SU-DHL-6 (cell line): ENCODE data around the gene PTMS.

Source experiments
- EZH2phosphoT487 ChIP-seq: fragments of 200-600 bp; sonication (generic), shearing (Covaris generic); conservative IDR thresholded peaks from 2 replicates; pipeline ENCODE4 v1.6.1; 2018; ENCODE audit warnings: mild to moderate bottlenecking, antibody characterized with exemption, low read length, moderate library complexity, mixed read lengths
- TF ChIP-seq, protein P1 (sequence below): fragments of 200-600 bp; sonication (generic); IDR thresholded peaks from one replicate; pipeline ENCODE4 v1.5.1; 2017; ENCODE audit warnings: antibody characterized with exemption, mild to moderate bottlenecking, low read length, moderate library complexity; ENCODE audit not compliant: insufficient read depth, poor library complexity, severe bottlenecking

DNA sequence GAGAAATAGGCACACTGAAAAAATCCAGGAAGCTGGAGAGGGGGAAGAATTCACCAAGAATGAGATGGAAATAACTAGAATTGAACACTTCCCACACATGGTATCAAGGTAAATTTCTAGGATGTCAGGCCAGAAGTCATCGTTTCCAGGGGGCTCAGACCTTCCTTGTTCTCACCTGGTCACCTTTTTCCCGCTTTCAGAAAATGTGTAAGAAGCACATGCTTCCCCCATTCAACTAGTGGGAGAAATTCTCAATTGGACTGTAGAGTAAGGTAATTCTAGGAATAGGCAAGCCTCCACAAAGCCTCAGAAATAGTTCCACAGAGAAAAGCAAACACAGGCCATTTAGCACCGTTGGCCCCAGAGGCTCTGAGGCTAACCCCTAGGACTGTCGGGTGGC, 2.8 kb upstream of the PTMS start:
- TF ChIP-seq, protein P1, sequence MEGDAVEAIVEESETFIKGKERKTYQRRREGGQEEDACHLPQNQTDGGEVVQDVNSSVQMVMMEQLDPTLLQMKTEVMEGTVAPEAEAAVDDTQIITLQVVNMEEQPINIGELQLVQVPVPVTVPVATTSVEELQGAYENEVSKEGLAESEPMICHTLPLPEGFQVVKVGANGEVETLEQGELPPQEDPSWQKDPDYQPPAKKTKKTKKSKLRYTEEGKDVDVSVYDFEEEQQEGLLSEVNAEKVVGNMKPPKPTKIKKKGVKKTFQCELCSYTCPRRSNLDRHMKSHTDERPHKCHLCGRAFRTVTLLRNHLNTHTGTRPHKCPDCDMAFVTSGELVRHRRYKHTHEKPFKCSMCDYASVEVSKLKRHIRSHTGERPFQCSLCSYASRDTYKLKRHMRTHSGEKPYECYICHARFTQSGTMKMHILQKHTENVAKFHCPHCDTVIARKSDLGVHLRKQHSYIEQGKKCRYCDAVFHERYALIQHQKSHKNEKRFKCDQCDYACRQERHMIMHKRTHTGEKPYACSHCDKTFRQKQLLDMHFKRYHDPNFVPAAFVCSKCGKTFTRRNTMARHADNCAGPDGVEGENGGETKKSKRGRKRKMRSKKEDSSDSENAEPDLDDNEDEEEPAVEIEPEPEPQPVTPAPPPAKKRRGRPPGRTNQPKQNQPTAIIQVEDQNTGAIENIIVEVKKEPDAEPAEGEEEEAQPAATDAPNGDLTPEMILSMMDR, result no peak
- no peak for TF ChIP-seq EZH2phosphoT487
